HepG2 (cell line): Measurements from ENCODE around the gene ERV3-1. TPM values are rescaled to one million over a fixed set of nuclear protein-coding genes. Genes with fewer than 3 reads are reported as not detected.
A peak's percentile ranks its signal among the peaks of the same experiment; 100 is the strongest.

Experiments used
- AGO1 ChIP-seq: fragments of 200-400 bp; formaldehyde crosslinking; IDR thresholded peaks from 2 replicates; pipeline ENCODE4 v1.6.1; 2017; ENCODE audit warnings: mild to moderate bottlenecking, low read depth, low read length, moderate library complexity; ENCODE audit not compliant: poor library complexity, severe bottlenecking
- HMG20B ChIP-seq: conservative IDR thresholded peaks from 2 replicates; pipeline ENCODE4 v1.6.1; 2016; ENCODE audit warnings: missing genetic modification reagents, missing compliant biosample characterization
- HOXA9 ChIP-seq: sonication (generic); formaldehyde crosslinking; IDR thresholded peaks from 2 replicates; pipeline ENCODE4 v1.8.1; 2022; ENCODE audit warnings: missing genetic modification reagents, mild to moderate bottlenecking, moderate library complexity, borderline replicate concordance
- MIXL1 ChIP-seq: IDR thresholded peaks from 2 replicates; pipeline ENCODE4 v1.6.1; 2016
- PHF8 ChIP-seq: sonication (generic); formaldehyde crosslinking; IDR thresholded peaks from 2 replicates; pipeline ENCODE4 v1.5.0; 2020; ENCODE audit warnings: missing genetic modification reagents
- PITX1 ChIP-seq: sonication (generic); formaldehyde crosslinking; IDR thresholded peaks from 2 replicates; pipeline ENCODE4 v1.5.1; 2020; ENCODE audit warnings: mild to moderate bottlenecking, missing genetic modification reagents
- RARG ChIP-seq: sonication (generic); formaldehyde crosslinking; IDR thresholded peaks from 2 replicates; pipeline ENCODE4 v1.4.0; 2020; ENCODE audit warnings: low read depth, mild to moderate bottlenecking, missing genetic modification reagents
- SIX4 ChIP-seq: sonication (generic); formaldehyde crosslinking; IDR thresholded peaks from 2 replicates; pipeline ENCODE4 v1.4.0; 2020; ENCODE audit warnings: missing genetic modification reagents
- SOX6 ChIP-seq, 2 experiments: fragments of 450-650 bp in 1 of 2; sonication (generic) in 1 of 2; formaldehyde crosslinking in 1 of 2; IDR thresholded peaks; 2 replicates each; pipeline versions ENCODE4 v1.4.0 to v1.6.1; 2017 to 2020; ENCODE audit warnings: antibody characterized with exemption in 1 of 2, mild to moderate bottlenecking in 1 of 2, missing genetic modification reagents in 1 of 2
- SP5 ChIP-seq: IDR thresholded peaks from 2 replicates; pipeline ENCODE4 v1.6.1; 2016; ENCODE audit warnings: low read depth, borderline replicate concordance
- ZBTB1 ChIP-seq: sonication (generic); formaldehyde crosslinking; IDR thresholded peaks from 2 replicates; pipeline ENCODE4 v1.4.0; 2020; ENCODE audit warnings: missing genetic modification reagents, borderline replicate concordance
- ZNF12 ChIP-seq: sonication (generic); formaldehyde crosslinking; IDR thresholded peaks from 2 replicates; pipeline ENCODE4 v1.5.0; 2020; ENCODE audit warnings: missing genetic modification reagents
- ZNF121 ChIP-seq: sonication (generic); formaldehyde crosslinking; IDR thresholded peaks from 2 replicates; pipeline ENCODE4 v1.5.0; 2020; ENCODE audit warnings: mild to moderate bottlenecking, missing genetic modification reagents
- ZNF589 ChIP-seq: sonication (generic); formaldehyde crosslinking; conservative IDR thresholded peaks from 2 replicates; pipeline ENCODE4 v1.8.0; 2022; ENCODE audit warnings: mild to moderate bottlenecking, moderate library complexity, missing genetic modification reagents
- ZNF772 ChIP-seq: sonication (generic); formaldehyde crosslinking; IDR thresholded peaks from 2 replicates; pipeline ENCODE4 v1.5.0; 2020; ENCODE audit warnings: mild to moderate bottlenecking, missing genetic modification reagents
- ZNF773 ChIP-seq: sonication (generic); formaldehyde crosslinking; IDR thresholded peaks from 2 replicates; pipeline ENCODE4 v1.4.0; 2020; ENCODE audit warnings: missing genetic modification reagents, borderline replicate concordance
- polyA plus RNA-seq, 8 experiments: library from polyadenylated mRNA; depleted of rRNA in 3 of 8; stranded (reverse) in 7 of 8; unstranded in 1 of 8; fragments of >200 nt; fragmentation: Illumina TruSeq in 4 of 8; extraction: Trizol in 4 of 8; gene quantifications; 2 replicates each; pipeline versions ENCODE4 v1.2.1 to v1.2.3, GENCODE V29; 2011 to 2016; ENCODE audit warnings: low read depth in 4 of 8, missing spikeins in 1 of 8, mixed read lengths in 1 of 8; ENCODE audit not compliant: insufficient read depth in 1 of 8
- total RNA-seq, 5 experiments: library from RNA; depleted of rRNA; stranded (reverse); fragments of >200 nt; fragmentation: Illumina TruSeq; extraction: Trizol; gene quantifications; 2 replicates each; pipeline ENCODE4 v1.2.3, GENCODE V29; 2016; ENCODE audit warnings: low read depth in 1 of 5
- TF ChIP-seq, protein P1 (sequence below): fragments of 450-650 bp; IDR thresholded peaks from 2 replicates; pipeline ENCODE4 v1.6.1; 2017; ENCODE audit warnings: mild to moderate bottlenecking
- TF ChIP-seq, protein P2 (sequence below): sonication (generic); formaldehyde crosslinking; IDR thresholded peaks from 2 replicates; pipeline ENCODE4 v1.5.0; 2020; ENCODE audit warnings: mild to moderate bottlenecking, missing genetic modification reagents
- TF ChIP-seq, protein P3 (sequence below): IDR thresholded peaks from 2 replicates; pipeline ENCODE4 v1.6.1; 2016; ENCODE audit warnings: missing compliant biosample characterization, missing genetic modification reagents, borderline replicate concordance
- TF ChIP-seq, protein P4 (sequence below): sonication (generic); formaldehyde crosslinking; IDR thresholded peaks from 2 replicates; pipeline ENCODE4 v1.5.0; 2020; ENCODE audit warnings: mild to moderate bottlenecking, low read depth, missing genetic modification reagents, borderline replicate concordance
- TF ChIP-seq, protein P5 (sequence below): sonication (generic); formaldehyde crosslinking; IDR thresholded peaks from 2 replicates; pipeline ENCODE4 v1.8.0; 2023; ENCODE audit warnings: mild to moderate bottlenecking, missing genetic modification reagents

The ERV3-1 gene
- total and polyA plus RNA-seq, 2 of the 13 experiments (the other 11 are each of a cell fraction or from before 2014, with no cell fraction given), result 20.4 to 86.3 TPM

DNA sequence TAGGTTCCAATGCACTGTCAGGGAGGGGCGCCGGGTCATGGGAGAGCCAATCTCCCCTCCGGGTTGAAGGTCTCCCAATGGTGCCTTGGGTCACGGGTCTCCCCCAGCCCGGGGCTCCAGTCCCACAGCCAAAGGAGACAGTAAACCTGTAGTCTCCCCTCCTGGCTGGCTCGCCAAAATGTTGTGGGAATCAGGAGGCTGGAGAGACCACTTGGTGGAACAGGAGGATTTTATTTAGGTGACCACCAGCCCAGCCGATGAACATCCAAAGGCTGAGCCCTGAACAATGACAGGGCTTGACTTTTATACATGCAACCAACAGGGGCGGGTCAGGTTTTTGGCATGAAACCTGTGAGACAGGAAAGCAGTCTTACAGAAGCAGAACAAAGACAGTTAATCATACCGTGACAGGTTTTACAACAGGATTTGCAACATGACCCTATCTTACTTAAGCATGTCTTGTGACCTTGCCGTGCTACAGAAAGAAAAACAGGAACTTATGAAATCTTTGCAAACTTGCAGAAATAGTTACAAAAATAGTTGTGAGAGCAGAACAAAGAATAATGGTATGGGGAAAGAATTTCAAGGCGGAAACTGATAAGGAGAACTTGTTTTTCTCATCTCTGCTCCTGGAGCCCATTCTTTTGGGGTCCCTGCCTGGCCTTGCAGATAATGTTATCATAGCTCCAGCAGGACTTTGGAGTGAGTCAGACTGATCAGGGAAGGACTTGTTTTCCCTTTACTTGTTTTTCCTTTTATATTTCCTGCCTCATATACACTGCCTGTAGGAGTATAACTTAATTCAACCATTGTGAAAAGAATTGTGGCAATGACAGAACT lies 7.1 kb downstream of the ERV3-1 start (continued):
- TF ChIP-seq ZNF589, result no peak
- TF ChIP-seq SOX6 (IDR thresholded peaks at IDR 0.05), result no peak
- peak; percentile 99 for TF ChIP-seq SOX6 (CRISPR knock-in tag; IDR thresholded peaks at IDR 0.05)
- TF ChIP-seq AGO1, result no peak
- no peak for TF ChIP-seq ZNF773 (CRISPR knock-in tag)
- peak; percentile 22; the same call in 1 of the 2 replicates for TF ChIP-seq ZNF121 (CRISPR knock-in tag)
- peak; percentile 76; the same call in 1 of the 2 replicates for TF ChIP-seq HMG20B (CRISPR knock-in tag)
- TF ChIP-seq, protein P1, sequence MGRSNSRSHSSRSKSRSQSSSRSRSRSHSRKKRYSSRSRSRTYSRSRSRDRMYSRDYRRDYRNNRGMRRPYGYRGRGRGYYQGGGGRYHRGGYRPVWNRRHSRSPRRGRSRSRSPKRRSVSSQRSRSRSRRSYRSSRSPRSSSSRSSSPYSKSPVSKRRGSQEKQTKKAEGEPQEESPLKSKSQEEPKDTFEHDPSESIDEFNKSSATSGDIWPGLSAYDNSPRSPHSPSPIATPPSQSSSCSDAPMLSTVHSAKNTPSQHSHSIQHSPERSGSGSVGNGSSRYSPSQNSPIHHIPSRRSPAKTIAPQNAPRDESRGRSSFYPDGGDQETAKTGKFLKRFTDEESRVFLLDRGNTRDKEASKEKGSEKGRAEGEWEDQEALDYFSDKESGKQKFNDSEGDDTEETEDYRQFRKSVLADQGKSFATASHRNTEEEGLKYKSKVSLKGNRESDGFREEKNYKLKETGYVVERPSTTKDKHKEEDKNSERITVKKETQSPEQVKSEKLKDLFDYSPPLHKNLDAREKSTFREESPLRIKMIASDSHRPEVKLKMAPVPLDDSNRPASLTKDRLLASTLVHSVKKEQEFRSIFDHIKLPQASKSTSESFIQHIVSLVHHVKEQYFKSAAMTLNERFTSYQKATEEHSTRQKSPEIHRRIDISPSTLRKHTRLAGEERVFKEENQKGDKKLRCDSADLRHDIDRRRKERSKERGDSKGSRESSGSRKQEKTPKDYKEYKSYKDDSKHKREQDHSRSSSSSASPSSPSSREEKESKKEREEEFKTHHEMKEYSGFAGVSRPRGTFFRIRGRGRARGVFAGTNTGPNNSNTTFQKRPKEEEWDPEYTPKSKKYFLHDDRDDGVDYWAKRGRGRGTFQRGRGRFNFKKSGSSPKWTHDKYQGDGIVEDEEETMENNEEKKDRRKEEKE, result no peak
- TF ChIP-seq, protein P2, sequence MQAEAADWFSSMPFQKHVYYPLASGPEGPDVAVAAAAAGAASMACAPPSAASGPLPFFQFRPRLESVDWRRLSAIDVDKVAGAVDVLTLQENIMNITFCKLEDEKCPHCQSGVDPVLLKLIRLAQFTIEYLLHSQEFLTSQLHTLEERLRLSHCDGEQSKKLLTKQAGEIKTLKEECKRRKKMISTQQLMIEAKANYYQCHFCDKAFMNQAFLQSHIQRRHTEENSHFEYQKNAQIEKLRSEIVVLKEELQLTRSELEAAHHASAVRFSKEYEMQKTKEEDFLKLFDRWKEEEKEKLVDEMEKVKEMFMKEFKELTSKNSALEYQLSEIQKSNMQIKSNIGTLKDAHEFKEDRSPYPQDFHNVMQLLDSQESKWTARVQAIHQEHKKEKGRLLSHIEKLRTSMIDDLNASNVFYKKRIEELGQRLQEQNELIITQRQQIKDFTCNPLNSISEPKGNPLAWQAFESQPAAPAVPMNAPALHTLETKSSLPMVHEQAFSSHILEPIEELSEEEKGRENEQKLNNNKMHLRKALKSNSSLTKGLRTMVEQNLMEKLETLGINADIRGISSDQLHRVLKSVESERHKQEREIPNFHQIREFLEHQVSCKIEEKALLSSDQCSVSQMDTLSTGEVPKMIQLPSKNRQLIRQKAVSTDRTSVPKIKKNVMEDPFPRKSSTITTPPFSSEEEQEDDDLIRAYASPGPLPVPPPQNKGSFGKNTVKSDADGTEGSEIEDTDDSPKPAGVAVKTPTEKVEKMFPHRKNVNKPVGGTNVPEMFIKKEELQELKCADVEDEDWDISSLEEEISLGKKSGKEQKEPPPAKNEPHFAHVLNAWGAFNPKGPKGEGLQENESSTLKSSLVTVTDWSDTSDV, result no peak
- TF ChIP-seq PHF8 (CRISPR knock-in tag), result no peak
- TF ChIP-seq RARG (CRISPR knock-in tag), result no peak
- TF ChIP-seq, protein P3, sequence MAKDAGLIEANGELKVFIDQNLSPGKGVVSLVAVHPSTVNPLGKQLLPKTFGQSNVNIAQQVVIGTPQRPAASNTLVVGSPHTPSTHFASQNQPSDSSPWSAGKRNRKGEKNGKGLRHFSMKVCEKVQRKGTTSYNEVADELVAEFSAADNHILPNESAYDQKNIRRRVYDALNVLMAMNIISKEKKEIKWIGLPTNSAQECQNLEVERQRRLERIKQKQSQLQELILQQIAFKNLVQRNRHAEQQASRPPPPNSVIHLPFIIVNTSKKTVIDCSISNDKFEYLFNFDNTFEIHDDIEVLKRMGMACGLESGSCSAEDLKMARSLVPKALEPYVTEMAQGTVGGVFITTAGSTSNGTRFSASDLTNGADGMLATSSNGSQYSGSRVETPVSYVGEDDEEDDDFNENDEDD (CRISPR knock-in tag), result no peak
- peak; percentile 99 for TF ChIP-seq SIX4 (CRISPR knock-in tag)
- peak; percentile 86 for TF ChIP-seq MIXL1 (CRISPR knock-in tag)
- no peak for TF ChIP-seq ZBTB1 (CRISPR knock-in tag)
- TF ChIP-seq SP5, result peak; percentile 77; the same call in 1 of the 2 replicates
- peak; percentile 98 for TF ChIP-seq HOXA9 (CRISPR knock-in tag)
- TF ChIP-seq, protein P4, sequence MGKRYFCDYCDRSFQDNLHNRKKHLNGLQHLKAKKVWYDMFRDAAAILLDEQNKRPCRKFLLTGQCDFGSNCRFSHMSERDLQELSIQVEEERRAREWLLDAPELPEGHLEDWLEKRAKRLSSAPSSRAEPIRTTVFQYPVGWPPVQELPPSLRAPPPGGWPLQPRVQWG, result no peak
- peak; percentile 88 for TF ChIP-seq ZNF12 (CRISPR knock-in tag)
- TF ChIP-seq ZNF772 (CRISPR knock-in tag), result no peak
- TF ChIP-seq, protein P5, sequence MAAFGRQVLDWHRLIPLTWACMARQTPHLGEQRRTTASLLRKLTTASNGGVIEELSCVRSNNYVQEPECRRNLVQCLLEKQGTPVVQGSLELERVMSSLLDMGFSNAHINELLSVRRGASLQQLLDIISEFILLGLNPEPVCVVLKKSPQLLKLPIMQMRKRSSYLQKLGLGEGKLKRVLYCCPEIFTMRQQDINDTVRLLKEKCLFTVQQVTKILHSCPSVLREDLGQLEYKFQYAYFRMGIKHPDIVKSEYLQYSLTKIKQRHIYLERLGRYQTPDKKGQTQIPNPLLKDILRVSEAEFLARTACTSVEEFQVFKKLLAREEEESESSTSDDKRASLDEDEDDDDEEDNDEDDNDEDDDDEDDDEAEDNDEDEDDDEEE (CRISPR knock-in tag), result no peak
- TF ChIP-seq PITX1 (CRISPR knock-in tag), result peak; percentile 91
